ENCODE measurements around the gene TAB3.

Gene TAB3

GRCh38 chrX:30777575-30777974 lies 111.5 kb downstream of the TAB3 start:
- no peak for TF ChIP-seq JUND (IDR thresholded peaks at IDR 0.05; ENCODE audit: low read depth)
- in situ Hi-C loops (cut with HindIII; ENCODE audit: low pct_unique_long_range_greater_than_20kb, low sequenced_read_pairs) = no loop called here
- DNase-seq (ENCODE audit: low read depth in 1 of 2, low spot score in 1 of 2) = no peak
